GM23248 (cell line): ENCODE data around the gene PFKP.

Experiments
- EZH2 ChIP-seq: fragments of 200-600 bp; sonication (generic); IDR thresholded peaks from 2 replicates; pipeline ENCODE4 v1.6.1; 2018; ENCODE audit warnings: antibody characterized with exemption, mild to moderate bottlenecking; ENCODE audit not compliant: insufficient read depth, poor library complexity, severe bottlenecking
- EZH2phosphoT487 ChIP-seq: fragments of 200-600 bp; sonication (generic); IDR thresholded peaks from 2 replicates; pipeline ENCODE4 v1.6.1; 2018; ENCODE audit warnings: antibody characterized with exemption, moderate library complexity, mild to moderate bottlenecking, low read depth; ENCODE audit not compliant: insufficient read depth

DNA sequence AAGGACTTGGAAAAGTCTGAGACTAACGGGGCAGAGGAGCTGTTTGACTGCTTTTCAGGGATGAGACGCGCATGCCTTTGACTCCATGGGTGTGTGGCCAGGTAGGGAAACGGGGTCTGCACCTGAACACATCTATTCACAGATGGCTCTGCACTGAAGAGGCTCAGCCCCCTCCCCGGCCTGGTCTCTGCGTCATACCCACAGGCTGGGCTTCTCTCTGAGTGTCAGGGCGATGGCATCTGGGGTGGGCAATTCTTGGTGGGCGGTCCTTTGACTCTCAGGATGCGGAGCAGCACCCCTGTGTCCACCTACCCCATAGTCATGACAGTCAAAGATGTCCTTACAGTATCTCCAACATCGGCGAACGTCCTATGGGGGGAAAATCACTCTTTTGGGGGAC is 23.0 kb downstream of the PFKP start:
- TF ChIP-seq EZH2: no peak
- no peak for TF ChIP-seq EZH2phosphoT487
